ENCODE results near the gene ACBD5. TPM values are rescaled to one million over a fixed set of nuclear protein-coding genes. Genes with fewer than 3 reads are reported as not detected.
A peak's percentile ranks its signal among the peaks of the same experiment; 100 is the strongest.
"Not testable (repeated sequence)": the region's sequence is repeated elsewhere in the genome, so short reads cannot be mapped to it uniquely, and the experiment has no call there.

The ACBD5 gene
- total RNA-seq, 2 experiments from 2014 or later, result 23.7 to 25.2 TPM

GRCh38 chr10:27248215-27248614 is 7.6 kb upstream of the ACBD5 start:
- Mint-ChIP-seq H3K9me3 (no peaks in the 10 kb centered on the region), H3K4me3 (no peak overlapping the region), H3K36me3 (ENCODE audit: low read depth) (peaks cover 4% of the 10 kb centered on the region), H3K4me1 (peaks cover 14% of the 10 kb centered on the region), H3K27me3 (no peaks in the 10 kb centered on the region), H3K27ac (no peak overlapping the region)
- no peak for DNase-seq
- ChIA-PET CTCF (interaction anchor here (1.4 kb wide), 1 partner anchor 9 kb away, joined by 3 read pairs; no protein-coding TSS in a partner anchor), POLR2A (no interaction called here)

- peaks cover 18% of the 10 kb centered on the region for H3K4me1 Mint-ChIP-seq
- H3K27me3 Mint-ChIP-seq, result no peaks in the 10 kb centered on the region
- CTCF ChIA-PET, result no interaction called here
- no peak for DNase-seq
- H3K27ac Mint-ChIP-seq, result no peak overlapping the region
- H3K36me3 Mint-ChIP-seq (ENCODE audit: low read depth), result peaks cover 10% of the 10 kb centered on the region
- H3K4me3 Mint-ChIP-seq, result no peak overlapping the region
- no peaks in the 10 kb centered on the region for H3K9me3 Mint-ChIP-seq
- POLR2A ChIA-PET, result no interaction called here
Measured at GRCh38 chr10:27247441-27247840, 6.8 kb upstream of the ACBD5 start.

GRCh38 chr10:27247006-27247405 is 6.4 kb upstream of the ACBD5 start:
- Mint-ChIP-seq H3K4me3 (no peak overlapping the region), H3K36me3 (ENCODE audit: low read depth) (peaks cover 9% of the 10 kb centered on the region), H3K27ac (no peak overlapping the region), H3K9me3 (no peaks in the 10 kb centered on the region), H3K27me3 (no peaks in the 10 kb centered on the region), H3K4me1 (peaks cover 15% of the 10 kb centered on the region)
- no peak for DNase-seq
- ChIA-PET POLR2A (no interaction called here), CTCF (no interaction called here)

GRCh38 chr10:27245836-27246235 is 5.2 kb upstream of the ACBD5 start:
- H3K27me3 Mint-ChIP-seq, result no peaks in the 10 kb centered on the region
- ChIA-PET POLR2A (no interaction called here), CTCF (no interaction called here)
- H3K4me1 Mint-ChIP-seq, result peaks cover 21% of the 10 kb centered on the region
- no peak overlapping the region for H3K27ac Mint-ChIP-seq
- no peak overlapping the region for H3K4me3 Mint-ChIP-seq
- no peaks in the 10 kb centered on the region for H3K9me3 Mint-ChIP-seq
- DNase-seq, result no peak
- peaks cover 7% of the 10 kb centered on the region for H3K36me3 Mint-ChIP-seq (ENCODE audit: low read depth)

GRCh38 chr10:27244976-27245375 is 4.4 kb upstream of the ACBD5 start:
- Mint-ChIP-seq H3K36me3 (ENCODE audit: low read depth) (peaks cover 10% of the 10 kb centered on the region), H3K9me3 (no peaks in the 10 kb centered on the region), H3K4me3 (no peak overlapping the region), H3K27me3 (no peaks in the 10 kb centered on the region), H3K27ac (no peak overlapping the region), H3K4me1 (peaks cover 23% of the 10 kb centered on the region)
- ChIA-PET CTCF (no interaction called here), POLR2A (no interaction called here)
- DNase-seq, result no peak

- Mint-ChIP-seq H3K4me3 (peak overlapping the region; percentile 89), H3K36me3 (ENCODE audit: low read depth) (peaks cover 15% of the 10 kb centered on the region), H3K27me3 (no peaks in the 10 kb centered on the region), H3K27ac (peak overlapping the region; percentile 98), H3K9me3 (no peaks in the 10 kb centered on the region), H3K4me1 (peaks cover 32% of the 10 kb centered on the region)
- POLR2A ChIA-PET, result interaction anchor here (0.6 to 2.8 kb wide), 21 partner anchors 9 to 1289 kb away, joined by 3 to 80 read pairs (median 4); partner anchors contain the start of genes MASTL, PDSS1, RAB18 and YME1L1
- CTCF ChIA-PET, result interaction anchor here (0.7 to 2.7 kb wide), 6 partner anchors 10 to 262 kb away, joined by 3 to 26 read pairs (median 4); partner anchors contain the start of gene YME1L1
- DNase-seq, result peak; percentile 76
Measured at GRCh38 chr10:27242951-27243551, 2.5 kb upstream of the ACBD5 start.

- Mint-ChIP-seq H3K9me3 (no peaks in the 10 kb centered on the region), H3K4me1 (peaks cover 34% of the 10 kb centered on the region), H3K27me3 (no peaks in the 10 kb centered on the region), H3K27ac (peak overlapping the region; percentile 98), H3K4me3 (peak overlapping the region; percentile 89), H3K36me3 (ENCODE audit: low read depth) (peaks cover 15% of the 10 kb centered on the region)
- ChIA-PET CTCF (interaction anchor here (0.7 to 2.7 kb wide), 7 partner anchors 8 to 262 kb away, joined by 3 to 26 read pairs (median 4); partner anchors contain the start of gene YME1L1), POLR2A (interaction anchor here (0.6 to 2.8 kb wide), 22 partner anchors 8 to 1290 kb away, joined by 3 to 80 read pairs (median 4); partner anchors contain the start of genes MASTL, PDSS1, RAB18 and YME1L1)
- no peak for DNase-seq
Measured at GRCh38 chr10:27242473-27242950, 1.9 kb upstream of the ACBD5 start.

GRCh38 chr10:27241652-27242472 is 1.3 kb upstream of the ACBD5 start:
- Mint-ChIP-seq H3K4me3 (peak overlapping the region; percentile 89), H3K4me1 (peaks cover 34% of the 10 kb centered on the region), H3K36me3 (ENCODE audit: low read depth) (peaks cover 15% of the 10 kb centered on the region), H3K27ac (peak overlapping the region; percentile 98), H3K9me3 (no peaks in the 10 kb centered on the region), H3K27me3 (no peaks in the 10 kb centered on the region)
- peak; percentile 90 for DNase-seq
- POLR2A ChIA-PET, result interaction anchor here (0.7 to 2.8 kb wide), 20 partner anchors 10 to 1291 kb away, joined by 3 to 80 read pairs (median 4); partner anchors contain the start of genes MASTL, PDSS1, RAB18 and YME1L1
- CTCF ChIA-PET, result interaction anchor here (0.7 to 2.7 kb wide), 6 partner anchors 9 to 88 kb away, joined by 3 to 26 read pairs (median 4); partner anchors contain the start of gene YME1L1

GRCh38 chr10:27241010-27241651 is 534 bp upstream of the ACBD5 start:
- Mint-ChIP-seq H3K27me3 (no peaks in the 10 kb centered on the region), H3K36me3 (ENCODE audit: low read depth) (peaks cover 15% of the 10 kb centered on the region), H3K4me1 (peaks cover 34% of the 10 kb centered on the region), H3K27ac (peak overlapping the region; percentile 98), H3K4me3 (peak overlapping the region; percentile 89), H3K9me3 (no peaks in the 10 kb centered on the region)
- ChIA-PET CTCF (no interaction called here), POLR2A (interaction anchor here (1.0 to 3.0 kb wide), 3 partner anchors 14 to 381 kb away, joined by 5 to 46 read pairs (median 10); partner anchors contain the start of genes MASTL and YME1L1)
- peak; percentile 36 for DNase-seq

GRCh38 chr10:27237531-27237930 is 3.1 kb downstream of the ACBD5 start:
- H3K36me3 Mint-ChIP-seq (ENCODE audit: low read depth), result peaks cover 16% of the 10 kb centered on the region
- ChIA-PET CTCF (interaction anchor here (0.6 kb wide), 1 partner anchor 14 kb away, joined by 4 read pairs; no protein-coding TSS in a partner anchor), POLR2A (interaction anchor here (1.1 to 1.6 kb wide), 3 partner anchors 14 to 73 kb away, joined by 3 to 4 read pairs (median 3); no protein-coding TSS in a partner anchor)
- not testable (repeated sequence) for H3K27ac Mint-ChIP-seq, H3K9me3 Mint-ChIP-seq, H3K27me3 Mint-ChIP-seq, DNase-seq, H3K4me3 Mint-ChIP-seq
- peaks cover 19% of the 10 kb centered on the region for H3K4me1 Mint-ChIP-seq

- H3K27me3 Mint-ChIP-seq, DNase-seq, H3K9me3 Mint-ChIP-seq, H3K4me3 Mint-ChIP-seq, H3K27ac Mint-ChIP-seq: not testable (repeated sequence)
- H3K36me3 Mint-ChIP-seq (ENCODE audit: low read depth), result peaks cover 16% of the 10 kb centered on the region
- ChIA-PET CTCF (interaction anchor here (1.2 to 2.1 kb wide), 4 partner anchors 10 to 83 kb away, joined by 5 to 24 read pairs (median 7); partner anchors contain the start of gene YME1L1), POLR2A (interaction anchor here (0.6 to 1.9 kb wide), 4 partner anchors 10 to 367 kb away, joined by 3 to 8 read pairs (median 3); no protein-coding TSS in a partner anchor)
- peaks cover 19% of the 10 kb centered on the region for H3K4me1 Mint-ChIP-seq
Measured at GRCh38 chr10:27236589-27237128, 3.9 kb downstream of the ACBD5 start.

- DNase-seq, result no peak
- H3K4me3 Mint-ChIP-seq, result no peak overlapping the region
- CTCF ChIA-PET, result interaction anchor here (1.2 to 2.1 kb wide), 4 partner anchors 9 to 82 kb away, joined by 5 to 24 read pairs (median 7); partner anchors contain the start of gene YME1L1
- H3K9me3 Mint-ChIP-seq, result no peaks in the 10 kb centered on the region
- H3K27me3 Mint-ChIP-seq, result no peaks in the 10 kb centered on the region
- H3K36me3 Mint-ChIP-seq (ENCODE audit: low read depth), result peaks cover 25% of the 10 kb centered on the region
- POLR2A ChIA-PET, result interaction anchor here (0.6 to 1.9 kb wide), 3 partner anchors 9 to 366 kb away, joined by 3 to 8 read pairs (median 7); partner anchors contain the start of genes MASTL and YME1L1
- H3K4me1 Mint-ChIP-seq, result peaks cover 12% of the 10 kb centered on the region
- H3K27ac Mint-ChIP-seq, result no peak overlapping the region
Measured at GRCh38 chr10:27235706-27236105, 4.9 kb downstream of the ACBD5 start.

Data from activated CD4-positive, alpha-beta memory T cell treated with anti-CD3 and anti-CD28 coated beads, Interleukin-2, amount 10 ng/mL, durations not matched to agents 7 days and 5 days (primary cell).